GM19043 (cell line): ENCODE results near the gene FPR2.
"Not testable (repeated sequence)": the region's sequence is repeated elsewhere in the genome, so short reads cannot be mapped to it uniquely, and the experiment has no call there.

Experiments
- ATAC-seq: cut with Tn5 transposase; IDR thresholded peaks from one replicate; pipeline ENCODE4 v1.9.1; 2021; ENCODE audit warnings: low read depth; ENCODE audit not compliant: unreplicated experiment

Gene FPR2

DNA sequence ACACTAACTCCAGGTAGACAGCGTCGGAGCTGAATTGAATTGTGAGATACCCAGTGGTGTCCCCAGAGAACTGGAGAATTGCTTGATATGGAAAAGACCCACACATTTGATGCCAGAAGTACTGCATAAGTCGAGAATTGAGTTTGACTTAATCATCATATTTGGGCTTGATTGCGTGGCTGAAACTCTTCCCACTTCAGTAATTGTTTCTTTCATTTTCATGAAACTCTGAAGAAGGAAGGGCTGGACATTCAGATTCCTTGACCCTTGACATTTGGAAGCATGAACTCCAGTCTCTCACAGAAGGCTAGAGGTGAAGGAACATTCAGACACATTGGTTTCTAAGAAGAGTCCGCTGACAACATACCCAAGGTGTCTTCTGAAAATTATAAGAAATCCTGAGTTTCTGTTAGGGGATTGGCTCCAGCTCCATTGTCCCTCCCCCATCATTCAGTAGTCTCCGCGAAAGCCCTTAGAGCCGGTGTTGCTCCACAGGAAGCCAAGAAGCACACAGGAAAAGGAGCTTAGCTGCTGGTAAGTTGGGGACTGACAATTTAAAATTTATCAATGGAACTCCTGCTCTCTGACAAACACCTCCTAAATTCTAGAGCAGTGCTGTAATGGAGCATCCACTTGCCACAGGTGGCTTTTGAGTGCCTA, at the start of gene FPR2:
Gene FPR2, plus strand, starts transcription at position 484 of the 660 bp plus-strand sequence. CDS start 7,479 bp downstream, outside the sequence.
- ATAC-seq, result no peak

- no peak for ATAC-seq
Observed at GRCh38 chr19:51711702-51712101, 49.3 kb upstream of the FPR2 start.

DNA sequence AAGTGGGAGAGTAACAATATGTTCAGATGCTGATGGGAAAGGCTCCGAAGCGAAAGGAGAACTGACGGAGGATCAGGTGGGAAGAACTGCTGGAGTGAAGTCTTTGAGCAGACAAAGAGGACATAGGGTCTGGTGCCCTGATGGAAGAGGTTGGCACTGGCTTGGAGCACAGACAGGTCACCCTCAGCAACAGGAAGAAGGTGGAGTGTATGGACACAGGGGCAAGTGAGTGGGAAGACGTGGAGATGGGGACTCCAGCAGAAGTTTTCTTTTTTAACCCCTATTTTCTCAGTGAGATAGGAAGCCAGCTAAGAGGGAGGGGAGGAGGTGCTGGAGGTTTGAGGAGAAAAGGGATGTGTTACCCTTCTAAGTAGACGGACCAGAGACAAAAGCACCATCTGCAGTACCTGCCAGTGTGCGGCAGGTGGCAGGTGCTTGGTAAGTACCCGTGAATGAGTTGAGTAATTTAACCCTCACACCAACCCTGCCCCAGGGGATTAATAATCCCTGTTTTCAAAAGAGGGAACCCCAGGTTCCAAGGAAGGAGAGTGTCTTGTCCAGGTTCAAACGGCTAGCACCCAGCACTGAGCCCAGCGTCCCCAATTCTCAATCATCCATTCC, 48.4 kb upstream of the FPR2 start:
- ATAC-seq, result no peak

GRCh38 chr19:51713319-51714285, 47.4 kb upstream of the FPR2 start:
- no peak for ATAC-seq

- no peak for ATAC-seq
Observed at GRCh38 chr19:51714848-51715247, 46.1 kb upstream of the FPR2 start.

DNA sequence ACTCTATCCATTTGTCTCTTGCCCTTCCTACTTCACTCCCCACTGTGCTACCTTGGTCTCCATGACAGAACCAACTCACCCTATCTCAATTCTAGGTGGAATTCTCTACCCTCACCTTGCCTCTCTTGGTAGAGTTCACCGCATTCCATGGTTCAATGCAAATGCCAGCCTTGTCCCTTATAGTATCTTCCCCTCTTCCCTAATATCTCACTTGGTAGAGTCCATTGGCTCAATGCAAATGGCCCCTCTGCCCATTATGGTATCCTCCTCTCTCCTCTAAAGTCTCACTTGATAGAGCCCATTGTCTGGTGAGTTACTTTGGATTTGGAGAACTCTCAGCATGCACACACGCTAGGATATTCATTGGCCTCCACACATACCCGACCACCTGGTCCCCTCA, 45.1 kb upstream of the FPR2 start:
- ATAC-seq, result no peak

DNA sequence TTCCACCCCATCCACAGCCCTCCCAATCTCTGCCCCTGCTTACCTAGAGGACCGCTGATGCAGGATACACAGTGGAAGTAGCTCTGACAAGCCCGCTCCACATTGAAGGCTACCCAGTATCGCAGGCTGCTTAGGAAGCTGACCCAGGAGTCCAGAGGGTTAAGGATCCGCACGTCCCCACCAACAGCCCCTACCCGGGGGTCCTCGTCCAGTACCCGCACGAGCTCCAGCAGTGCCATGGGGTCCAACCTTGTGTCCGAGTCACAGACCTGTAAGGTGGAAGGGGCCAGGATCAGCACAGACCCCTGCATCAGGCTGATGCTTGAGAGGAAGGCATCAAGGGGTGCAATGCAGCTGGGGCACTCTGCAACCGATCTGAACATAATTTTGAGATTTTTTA, 44.1 kb upstream of the FPR2 start:
- no peak for ATAC-seq

- ATAC-seq, result no peak
Observed at GRCh38 chr19:51719251-51719988, 41.6 kb upstream of the FPR2 start.

- no peak for ATAC-seq
Observed at GRCh38 chr19:51721905-51722304, 39.1 kb upstream of the FPR2 start.

DNA sequence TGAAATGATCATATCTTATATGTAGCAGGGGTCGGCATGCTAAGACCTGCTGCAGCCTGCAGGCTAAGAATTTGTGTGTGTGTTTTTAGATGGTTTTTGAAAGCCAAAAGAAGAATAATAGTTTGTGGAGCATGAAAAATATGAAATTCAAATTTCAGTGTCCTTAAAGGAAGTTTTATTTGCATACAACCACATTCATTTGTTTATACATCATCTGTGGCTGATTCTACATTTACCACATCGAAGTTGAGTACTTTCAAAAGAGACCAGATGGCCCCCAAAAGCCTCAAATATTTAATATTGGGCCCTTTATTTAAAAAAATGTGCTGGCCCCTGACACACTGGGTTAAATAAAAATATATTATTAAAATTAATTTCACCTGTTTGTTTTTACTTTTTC, 38.5 kb upstream of the FPR2 start:
- no peak for ATAC-seq

DNA sequence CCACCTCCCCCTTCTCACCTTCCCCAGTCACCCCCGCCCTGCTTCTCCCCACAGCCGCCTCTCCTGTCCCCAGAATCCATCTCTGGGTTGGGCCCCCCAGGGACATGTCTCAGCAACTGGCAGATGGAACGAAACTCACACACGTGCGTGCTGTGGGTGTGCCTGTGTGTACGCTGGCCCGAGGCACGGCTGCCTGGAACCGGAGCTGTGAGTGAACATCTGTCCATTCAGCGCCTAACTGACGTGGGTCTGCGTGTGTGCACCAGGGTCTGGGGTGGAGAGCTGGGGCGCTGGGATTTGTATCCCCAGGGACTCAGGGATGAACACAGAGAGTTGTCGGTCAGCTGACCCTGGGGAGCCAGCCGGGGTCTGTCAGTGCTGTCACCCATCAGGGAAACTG, 36.4 kb upstream of the FPR2 start:
- no peak for ATAC-seq

DNA sequence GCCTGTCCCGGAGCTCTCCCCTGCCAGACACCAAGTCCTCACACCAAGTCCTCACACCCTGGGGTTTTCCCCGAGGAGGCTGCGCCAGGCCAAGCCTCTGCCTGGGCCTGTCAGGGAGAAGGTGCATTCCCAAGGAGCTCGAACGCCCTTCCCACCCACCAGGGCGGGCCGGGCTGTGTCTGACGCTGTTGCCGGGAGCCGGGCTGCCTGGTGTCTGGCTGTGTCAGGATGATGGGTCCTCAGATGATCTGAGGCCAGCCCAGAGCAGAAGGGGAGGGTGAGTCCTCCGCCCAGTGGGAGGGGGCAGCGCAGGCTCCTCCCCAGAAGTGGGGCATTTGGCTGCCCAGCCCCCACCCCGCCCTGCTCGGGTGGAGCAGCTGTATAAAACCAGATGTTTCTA, 34.9 kb upstream of the FPR2 start:
- ATAC-seq, result no peak

GRCh38 chr19:51727349-51727880, 33.6 kb upstream of the FPR2 start:
- ATAC-seq, result no peak

GRCh38 chr19:51729781-51730180, 31.2 kb upstream of the FPR2 start:
- no peak for ATAC-seq

DNA sequence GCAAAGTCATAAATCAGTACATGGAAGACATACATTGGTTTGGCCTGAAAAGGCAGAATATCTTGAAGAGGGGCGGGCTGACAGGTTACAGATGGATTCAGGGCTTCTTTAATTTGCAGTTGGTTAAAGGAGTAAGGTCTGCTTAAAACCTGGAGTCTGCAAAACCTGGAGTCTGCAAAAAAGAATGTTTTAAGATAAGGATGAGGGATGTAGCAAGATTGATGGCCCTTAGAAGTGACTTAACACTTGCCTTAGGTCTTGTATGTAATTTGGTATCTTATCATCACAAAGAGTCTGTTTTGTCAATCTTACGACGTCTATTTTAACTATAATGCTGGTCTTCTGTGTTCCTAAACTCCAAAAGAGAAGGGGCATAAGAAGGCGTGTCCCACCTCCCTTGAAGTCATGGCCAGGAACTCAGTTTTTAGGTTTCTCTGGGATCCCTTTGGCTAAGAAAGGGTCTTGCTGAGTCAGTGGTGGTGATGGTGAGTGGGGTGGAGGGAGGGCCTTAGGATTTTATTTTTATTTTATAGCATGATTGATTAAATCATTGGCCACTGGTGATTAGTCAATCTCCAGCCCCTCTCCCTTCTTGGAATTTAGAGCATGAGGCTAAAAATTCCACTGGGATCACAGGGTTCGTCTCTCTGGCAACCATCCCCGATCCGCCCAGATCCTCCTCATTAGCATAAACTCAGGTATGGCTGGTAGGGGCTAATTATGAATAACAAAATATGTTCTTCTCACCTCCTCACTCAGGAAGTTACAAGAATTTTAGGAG, 27.0 kb upstream of the FPR2 start:
- ATAC-seq, result no peak

- no peak for ATAC-seq
Observed at GRCh38 chr19:51735759-51736449, 25.1 kb upstream of the FPR2 start.

GRCh38 chr19:51737389-51737788, 23.6 kb upstream of the FPR2 start:
- no peak for ATAC-seq

DNA sequence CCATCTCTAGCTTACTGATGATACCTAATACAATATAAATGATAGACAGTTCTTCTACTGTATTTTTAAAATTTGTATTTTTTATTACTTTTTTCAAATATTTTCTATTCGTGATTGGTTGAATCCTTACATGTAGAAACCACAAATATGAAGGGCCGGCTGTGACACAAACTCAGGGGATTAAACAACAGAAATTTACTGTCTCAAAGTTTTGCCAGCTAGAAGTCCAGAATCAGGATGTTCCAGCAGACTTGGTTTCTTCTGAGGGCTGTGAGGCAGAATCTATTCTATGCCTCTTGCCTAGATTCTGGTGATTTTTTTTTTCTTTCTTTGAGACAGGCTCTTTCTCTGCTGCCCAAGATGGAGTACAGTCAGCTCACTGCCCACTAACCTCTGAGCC, 23.1 kb upstream of the FPR2 start:
- no peak for ATAC-seq

GRCh38 chr19:51738523-51738922, 22.5 kb upstream of the FPR2 start:
- ATAC-seq, result not testable (repeated sequence)
